ENCODE results near the gene SLC16A6.
A peak's percentile ranks its signal among the peaks of the same experiment; 100 is the strongest.
"Not testable (repeated sequence)": the region's sequence is repeated elsewhere in the genome, so short reads cannot be mapped to it uniquely, and the experiment has no call there.

SLC16A6 gene

GRCh38 chr17:68289473-68289872 lies 1.5 kb downstream of the SLC16A6 start:
- no peak for DNase-seq

- DNase-seq: no peak
These were observed 2.1 kb downstream of the SLC16A6 start for GRCh38 chr17:68288804-68289203.

DNA sequence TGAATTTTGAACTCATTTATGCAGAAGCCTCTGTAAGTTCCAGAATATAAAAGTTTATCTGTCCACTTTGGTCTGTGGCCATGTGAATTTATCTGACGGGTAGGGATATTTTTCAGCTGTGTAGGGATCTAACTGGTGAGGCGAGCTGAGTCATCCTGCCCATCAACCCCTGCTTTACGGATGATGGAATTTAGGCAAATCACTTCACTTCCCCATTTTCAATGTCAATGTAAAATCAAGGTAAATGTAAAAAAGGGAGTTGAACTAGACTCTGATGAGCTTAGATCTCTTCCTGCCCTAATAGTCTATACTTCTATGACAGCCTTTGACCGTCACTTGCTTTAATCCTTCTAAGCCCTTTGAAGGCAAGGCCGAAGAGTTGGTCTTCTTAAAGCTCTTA lies 2.6 kb downstream of the SLC16A6 start:
- DNase-seq: no peak

DNA sequence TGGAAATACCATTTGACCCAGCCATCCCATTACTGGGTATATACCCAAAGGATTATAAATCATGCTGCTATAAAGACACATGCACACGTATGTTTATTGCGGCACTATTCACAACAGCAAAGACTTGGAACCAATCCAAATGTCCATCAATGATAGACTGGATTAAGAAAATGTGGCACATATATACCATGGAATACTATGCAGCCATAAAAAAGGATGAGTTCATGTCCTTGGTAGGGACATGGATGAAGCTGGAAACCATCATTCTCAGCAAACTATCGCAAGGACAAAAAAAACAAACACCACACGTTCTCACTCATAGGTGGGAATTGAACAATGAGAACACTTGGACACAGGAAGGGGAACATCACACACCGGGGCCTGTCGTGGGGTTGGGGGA lies 9.0 kb downstream of the SLC16A6 start:
- not testable (repeated sequence) for DNase-seq

DNA sequence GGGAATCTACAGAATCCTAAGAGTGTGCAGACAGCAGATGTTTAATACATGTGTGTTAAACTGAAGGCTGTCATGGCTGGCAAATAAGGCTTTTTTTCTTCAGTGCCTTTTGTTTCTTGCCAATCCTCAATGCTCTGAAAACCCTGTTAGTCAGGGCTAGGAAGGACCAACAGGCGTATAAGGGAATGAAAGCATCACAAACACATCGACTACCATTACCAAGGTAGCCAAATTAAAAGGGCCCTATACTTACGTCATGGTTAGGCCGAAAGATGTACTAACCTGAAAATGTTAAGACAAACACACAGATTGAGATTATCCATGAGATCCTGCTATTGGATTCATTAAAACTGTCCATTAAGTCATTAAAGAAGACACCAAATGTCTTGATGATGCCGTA lies 13.1 kb downstream of the SLC16A6 start:
- DNase-seq: no peak

GRCh38 chr17:68276339-68276738 lies 14.6 kb downstream of the SLC16A6 start:
- DNase-seq: not testable (repeated sequence)

GRCh38 chr17:68273722-68274121 lies 17.2 kb downstream of the SLC16A6 start:
- DNase-seq: no peak

GRCh38 chr17:68265833-68266232 lies 25.1 kb downstream of the SLC16A6 start:
- not testable (repeated sequence) for DNase-seq

DNA sequence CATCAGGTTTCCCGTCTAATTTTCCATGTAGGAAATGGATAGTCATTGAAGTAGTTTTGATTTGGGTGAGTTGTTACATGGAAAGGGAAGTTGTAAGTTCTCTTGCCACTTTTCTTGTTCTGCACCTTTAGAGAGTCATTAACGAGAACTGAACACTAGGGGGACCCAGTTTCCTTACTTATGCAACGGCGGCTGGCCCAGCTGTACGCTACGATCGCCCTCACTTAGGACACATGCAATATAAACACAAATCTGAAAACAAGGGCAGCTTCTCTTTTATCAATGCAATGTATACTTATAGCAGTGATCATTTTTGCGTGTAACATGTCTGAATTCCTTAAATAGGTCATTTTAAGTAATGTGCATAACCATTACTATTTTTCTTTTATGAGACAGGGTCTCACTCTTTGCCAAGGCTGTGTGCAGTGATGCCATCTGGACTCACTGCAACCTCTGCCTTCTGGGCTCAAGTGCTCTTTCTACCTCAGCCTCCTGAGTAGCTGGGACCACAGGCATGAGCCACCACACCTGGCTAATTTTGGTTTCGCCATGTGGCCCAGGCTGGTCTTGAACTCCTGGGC lies 27.7 kb downstream of the SLC16A6 start:
- peak; percentile 22 for DNase-seq

- peak; percentile 12 for DNase-seq
These were observed 28.5 kb downstream of the SLC16A6 start for GRCh38 chr17:68262467-68262866.

- DNase-seq: no peak
These were observed 30.7 kb downstream of the SLC16A6 start for GRCh38 chr17:68260051-68260762.

GRCh38 chr17:68259648-68259951 lies 31.3 kb downstream of the SLC16A6 start:
- not testable (repeated sequence) for DNase-seq

DNA sequence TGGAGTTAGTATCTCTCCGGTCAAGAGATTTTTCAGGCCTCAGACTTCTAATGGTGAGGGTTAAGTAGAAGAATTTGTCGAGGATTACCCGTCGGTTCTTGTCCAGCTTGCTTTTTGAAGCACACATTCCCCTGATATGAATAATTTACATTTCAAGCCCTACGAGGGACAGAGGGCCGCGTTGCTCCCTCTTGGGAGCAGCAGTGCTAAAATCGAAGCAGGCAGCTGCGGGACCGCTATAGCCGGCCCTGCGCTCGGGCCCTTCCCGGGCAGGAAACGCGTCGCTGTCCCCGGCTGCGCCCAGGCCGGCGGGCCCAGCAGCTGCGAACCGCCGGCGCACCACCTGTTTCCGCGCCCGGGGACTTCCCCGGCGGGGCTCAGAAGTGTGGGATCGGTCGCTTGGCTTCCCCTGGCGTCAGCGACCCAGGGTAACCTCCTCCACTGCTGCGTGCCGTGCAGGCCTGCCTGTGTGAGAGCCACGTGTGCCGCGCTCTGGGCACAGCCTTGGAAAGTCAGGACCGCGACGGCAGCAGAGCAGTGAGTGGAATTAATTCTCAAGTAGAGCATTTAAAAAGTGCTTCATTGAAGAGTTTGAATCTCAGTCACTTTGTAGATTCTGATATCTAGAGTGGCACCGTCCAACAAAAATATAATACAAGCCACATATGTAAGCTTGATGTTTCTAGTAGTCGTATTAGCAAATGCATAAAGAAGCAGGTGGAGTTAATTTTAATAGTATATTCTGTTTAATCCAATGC lies 31.9 kb downstream of the SLC16A6 start:
- peak; percentile 5 for DNase-seq

DNA sequence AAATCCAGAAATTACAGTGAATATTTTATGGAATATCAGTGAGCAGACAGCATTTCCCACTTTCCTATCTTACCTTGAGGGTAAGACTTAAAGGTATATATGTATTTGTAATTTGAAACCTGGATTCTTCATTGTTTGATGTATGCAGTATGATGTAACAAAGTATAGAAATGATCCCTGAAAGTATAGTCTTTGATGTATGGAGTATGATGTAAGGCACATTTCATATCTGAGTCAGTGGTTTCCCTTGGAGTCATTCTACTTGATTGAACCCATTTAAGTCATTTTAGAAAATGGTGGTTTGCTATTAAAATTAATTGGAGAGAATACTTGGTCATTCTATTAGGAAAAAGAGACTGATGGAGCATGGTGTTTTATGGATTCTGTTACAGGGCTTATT lies 33.0 kb downstream of the SLC16A6 start:
- DNase-seq: no peak

DNA sequence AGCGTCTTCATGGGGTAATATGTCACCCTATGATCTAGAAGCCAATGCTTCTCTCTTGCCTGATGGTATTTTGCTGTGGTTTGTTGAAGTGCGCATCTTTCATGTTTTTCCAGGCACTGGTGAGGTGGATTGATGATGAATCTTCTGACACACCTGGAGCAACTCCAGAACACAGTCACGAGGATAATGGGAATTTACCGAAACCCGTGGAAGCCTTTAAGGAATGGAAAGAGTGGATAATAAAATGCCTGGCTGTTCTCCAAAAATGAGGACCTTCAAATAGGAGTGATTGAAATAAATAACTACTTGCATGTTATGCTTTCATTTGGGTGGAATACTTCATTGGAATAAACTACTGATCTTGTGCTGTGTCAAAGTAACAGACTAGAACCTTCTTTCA lies 34.2 kb downstream of the SLC16A6 start:
- not testable (repeated sequence) for DNase-seq

DNA sequence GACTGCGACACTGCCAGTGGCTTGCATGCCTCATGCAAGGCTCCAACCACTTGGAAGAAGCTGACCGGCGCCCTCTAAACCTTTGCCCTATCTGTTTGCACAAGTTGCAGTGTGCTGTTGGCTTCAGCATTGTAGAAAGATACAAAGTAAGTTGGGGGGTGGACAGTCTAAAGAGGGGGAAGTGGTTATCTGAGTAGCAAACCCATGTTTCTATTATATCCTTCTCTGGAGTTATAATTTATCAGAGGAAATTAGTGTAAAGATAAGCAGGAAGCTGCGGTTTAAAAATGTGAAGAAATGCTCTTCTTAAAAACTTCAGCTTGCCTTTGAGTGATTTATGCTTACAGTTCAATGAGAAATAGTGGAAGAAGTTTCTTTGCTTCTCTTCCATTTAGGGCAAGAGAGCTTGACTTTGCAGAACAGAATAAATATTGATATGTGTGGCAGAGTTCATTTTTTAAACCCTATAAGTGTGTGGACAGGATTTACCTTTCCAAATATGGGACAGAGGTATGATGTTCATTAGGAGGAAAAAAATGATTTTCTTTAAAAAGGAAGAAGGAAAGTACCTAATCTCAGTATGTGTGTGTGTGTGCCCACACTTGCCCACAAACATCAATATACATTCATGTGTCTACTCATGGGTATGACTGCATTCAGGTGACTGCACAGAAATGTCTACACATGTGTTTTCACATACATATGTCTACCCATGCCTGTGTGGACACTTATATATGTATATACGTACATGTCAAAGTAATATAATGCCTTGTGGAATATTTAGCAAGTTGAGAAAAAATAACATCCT lies 35.0 kb downstream of the SLC16A6 start:
- no peak for DNase-seq

DNA sequence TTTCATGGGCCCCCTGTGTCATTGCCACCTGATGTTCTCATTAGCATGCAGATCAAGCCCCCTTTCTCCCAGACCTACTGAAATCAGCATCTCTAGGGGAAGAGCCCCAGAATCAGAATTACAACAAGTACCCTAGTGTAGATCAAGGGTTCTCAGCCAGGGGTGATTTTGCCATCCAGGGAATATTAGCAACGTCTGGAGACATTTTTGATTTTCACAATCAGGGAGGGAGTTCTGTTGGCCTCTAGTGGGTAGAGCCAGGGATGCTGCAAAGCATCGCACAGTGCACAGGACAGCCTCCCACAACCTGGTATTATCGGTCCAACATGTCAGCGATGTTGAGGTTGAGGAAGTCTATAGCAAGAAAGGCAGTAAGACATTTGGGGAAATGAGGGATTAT lies 35.8 kb downstream of the SLC16A6 start:
- no peak for DNase-seq

DNA sequence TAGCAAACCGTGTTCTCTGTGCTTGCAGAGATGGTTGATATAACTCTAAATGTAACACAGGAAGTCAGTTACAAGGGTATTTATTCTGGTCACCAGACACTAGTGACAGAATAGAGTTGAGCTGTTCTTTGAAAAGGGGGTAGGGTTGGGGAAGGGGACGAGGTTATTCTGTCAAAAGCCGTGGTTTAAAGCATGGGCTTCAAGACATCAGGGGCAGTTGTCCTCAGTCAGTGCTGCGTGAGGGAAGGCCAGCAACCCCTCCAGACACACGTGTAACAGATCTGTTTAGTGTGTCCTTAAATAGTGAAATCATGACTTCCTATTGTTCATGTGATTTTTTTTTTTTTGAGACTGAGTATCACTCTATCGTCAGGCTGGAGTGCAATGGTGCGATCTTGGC lies 37.5 kb downstream of the SLC16A6 start:
- DNase-seq: not testable (repeated sequence)

DNA sequence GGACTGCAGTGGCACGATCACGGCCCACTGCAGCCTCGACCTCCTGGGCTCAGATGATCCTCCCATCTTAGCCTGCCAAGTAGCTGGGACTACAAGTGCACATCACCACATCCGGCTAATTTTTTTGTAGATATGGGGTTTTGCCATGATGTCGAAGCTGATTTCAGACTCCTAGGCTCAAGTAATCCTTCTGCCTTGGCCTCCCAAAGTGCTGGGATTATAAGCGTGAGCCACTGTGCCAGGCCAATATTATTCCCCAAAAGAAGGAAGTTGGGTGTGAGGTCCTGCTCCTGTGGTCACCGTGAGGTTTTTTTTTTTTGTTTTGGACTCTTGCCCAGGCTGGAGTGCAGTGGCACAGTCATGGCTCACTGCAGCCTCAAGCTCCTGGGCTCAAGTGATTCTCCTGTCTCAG lies 41.6 kb downstream of the SLC16A6 start:
- DNase-seq: no peak

DNA sequence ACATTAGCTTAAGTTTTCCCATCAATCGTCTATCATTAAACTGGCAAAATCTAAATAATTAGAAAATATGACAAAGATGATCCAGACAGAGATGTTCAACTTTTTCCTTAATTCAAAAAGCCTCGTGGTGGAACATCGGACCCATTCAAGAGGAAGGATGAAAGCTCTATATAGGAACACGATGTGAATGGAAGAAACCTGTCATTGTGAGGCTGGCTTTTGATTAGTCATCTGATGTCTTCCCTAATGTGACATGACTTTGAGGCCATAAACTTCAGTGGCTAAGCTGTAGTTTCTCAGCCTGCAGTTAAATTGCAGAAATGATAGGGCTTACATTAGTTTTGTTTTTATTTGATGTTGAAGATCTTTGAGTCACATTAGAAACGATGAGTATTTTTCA lies 42.0 kb downstream of the SLC16A6 start:
- DNase-seq: no peak

DNA sequence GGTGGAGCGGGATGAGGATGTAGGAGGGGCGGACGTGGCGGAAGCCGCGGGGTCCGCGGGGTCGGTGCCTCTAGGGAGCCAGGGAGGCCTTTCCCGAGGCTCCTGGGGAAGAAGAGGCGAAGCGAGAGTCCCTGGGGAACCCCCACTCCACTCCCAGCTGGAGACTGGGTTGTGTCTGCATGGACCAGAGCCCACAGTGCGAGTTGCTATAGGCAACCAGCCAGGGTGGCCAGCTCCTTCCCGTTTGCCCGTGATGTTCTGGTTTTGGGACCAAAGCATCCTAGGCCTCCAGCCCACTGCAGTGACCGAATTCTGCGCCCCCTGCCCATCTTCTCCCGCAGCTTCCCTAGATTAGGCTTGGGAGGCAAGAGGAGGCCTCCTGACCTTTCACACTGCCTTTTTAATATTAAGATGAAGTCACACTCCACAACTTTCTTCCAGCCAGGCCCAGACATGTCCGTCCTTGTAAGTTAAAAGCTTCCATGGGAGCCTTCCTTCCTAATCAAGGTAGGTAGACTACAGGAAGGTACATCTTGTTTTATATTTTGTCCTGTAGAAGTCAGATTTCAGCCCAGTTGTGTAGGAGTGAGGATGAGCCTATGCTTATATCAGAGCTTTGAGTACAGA lies 42.6 kb downstream of the SLC16A6 start:
- no peak for DNase-seq

GRCh38 chr17:68247445-68248198 lies 43.3 kb downstream of the SLC16A6 start, which contains the start of gene AMZ2:
Gene AMZ2, plus strand, starts transcription at chr17:68248043. Its CDS starts 2,145 bp downstream, at chr17:68250188.
- DNase-seq: peak; percentile 76
